Type B pancreatic cell (in vitro differentiated cells): ENCODE results near the gene GMPPB. TPM values are rescaled to one million over a fixed set of nuclear protein-coding genes. Genes with fewer than 3 reads are reported as not detected.

Source experiments
- DNase-seq: peaks from one replicate; pipeline ENCODE4 v3.0.0; 2021; ENCODE audit warnings: mixed read lengths; ENCODE audit not compliant: unreplicated experiment; ENCODE audit errors: extremely low spot score
- H3K27ac Mint-ChIP-seq: 2 replicates; pipeline ENCODE4 v1.8.0; 2021; ENCODE audit warnings: mild to moderate bottlenecking, mixed read lengths
- H3K27me3 Mint-ChIP-seq: 2 replicates; pipeline ENCODE4 v1.8.0; 2021; ENCODE audit warnings: mixed read lengths
- H3K36me3 Mint-ChIP-seq: 2 replicates; pipeline ENCODE4 v1.8.0; 2021; ENCODE audit warnings: mixed read lengths
- H3K4me1 Mint-ChIP-seq: one replicate; pipeline ENCODE4 v1.8.0; 2021; ENCODE audit warnings: mixed read lengths; ENCODE audit not compliant: unreplicated experiment
- H3K4me3 Mint-ChIP-seq: 2 replicates; pipeline ENCODE4 v1.8.0; 2021; ENCODE audit warnings: mild to moderate bottlenecking, mixed read lengths
- H3K9me3 Mint-ChIP-seq: 2 replicates; pipeline ENCODE4 v1.8.0; 2021; ENCODE audit warnings: mixed read lengths
- CTCF ChIP-seq: fragments of 200-600 bp; sonication (generic); conservative IDR thresholded peaks from 2 replicates; pipeline ENCODE4 v1.5.0; 2021; ENCODE audit warnings: antibody characterized with exemption, mild to moderate bottlenecking
- total RNA-seq: library from RNA; stranded (reverse); gene quantifications from 2 replicates; pipeline ENCODE4 v1.2.1, GENCODE V29; 2021; ENCODE audit warnings: low replicate concordance

The GMPPB gene
- total RNA-seq, 1 donor from 2014 or later: 41.9 TPM

- peaks cover 10% of the 10 kb centered on the region for H3K36me3 Mint-ChIP-seq
- H3K4me1 Mint-ChIP-seq: no peaks in the 10 kb centered on the region
- no peak overlapping the region for H3K27ac Mint-ChIP-seq
- H3K27me3 Mint-ChIP-seq: no peaks in the 10 kb centered on the region
- no peak overlapping the region for H3K4me3 Mint-ChIP-seq
- TF ChIP-seq CTCF: no peak
- H3K9me3 Mint-ChIP-seq: no peaks in the 10 kb centered on the region
- no peak for DNase-seq
These were observed 4.2 kb upstream of the GMPPB start for GRCh38 chr3:49727924-49728361.

GRCh38 chr3:49727154-49727923 is 3.6 kb upstream of the GMPPB start:
- no peak overlapping the region for H3K4me3 Mint-ChIP-seq
- H3K4me1 Mint-ChIP-seq: peaks cover 5% of the 10 kb centered on the region
- no peak for TF ChIP-seq CTCF
- H3K9me3 Mint-ChIP-seq: no peaks in the 10 kb centered on the region
- DNase-seq: no peak
- H3K27me3 Mint-ChIP-seq: no peaks in the 10 kb centered on the region
- H3K36me3 Mint-ChIP-seq: peaks cover 8% of the 10 kb centered on the region
- H3K27ac Mint-ChIP-seq: no peak overlapping the region

- TF ChIP-seq CTCF: no peak
- Mint-ChIP-seq H3K36me3 (peaks cover 4% of the 10 kb centered on the region), H3K4me3 (no peak overlapping the region), H3K4me1 (peaks cover 5% of the 10 kb centered on the region), H3K27ac (peak overlapping the region; percentile 67), H3K27me3 (no peaks in the 10 kb centered on the region), H3K9me3 (no peaks in the 10 kb centered on the region)
- no peak for DNase-seq
These were observed 2.3 kb upstream of the GMPPB start for GRCh38 chr3:49725906-49726681.

- Mint-ChIP-seq H3K27me3 (no peaks in the 10 kb centered on the region), H3K27ac (peak overlapping the region; percentile 98), H3K4me1 (peaks cover 7% of the 10 kb centered on the region), H3K4me3 (peak overlapping the region; percentile 95), H3K9me3 (no peaks in the 10 kb centered on the region), H3K36me3 (peaks cover 3% of the 10 kb centered on the region)
- no peak for TF ChIP-seq CTCF
- DNase-seq: no peak
These were observed 835 bp upstream of the GMPPB start for GRCh38 chr3:49724586-49724985.

GRCh38 chr3:49723296-49723627 is 489 bp downstream of the GMPPB start:
- DNase-seq: peak; percentile 70
- H3K27me3 Mint-ChIP-seq: no peaks in the 10 kb centered on the region
- H3K4me3 Mint-ChIP-seq: peak overlapping the region; percentile 95
- TF ChIP-seq CTCF: no peak
- H3K4me1 Mint-ChIP-seq: peaks cover 13% of the 10 kb centered on the region
- H3K36me3 Mint-ChIP-seq: peaks cover 3% of the 10 kb centered on the region
- H3K27ac Mint-ChIP-seq: peak overlapping the region; percentile 98
- no peaks in the 10 kb centered on the region for H3K9me3 Mint-ChIP-seq
